Pancreas (tissue), 10 donors: ENCODE measurements around the gene SYN1. TPM values are rescaled to one million over a fixed set of nuclear protein-coding genes. Genes with fewer than 3 reads are reported as not detected.
A peak's percentile ranks its signal among the peaks of the same experiment; 100 is the strongest.

Experiments
- ATAC-seq, 4 donors: fragments of 200-7000 bp; cut with Tn5 transposase; one replicate each; pipeline versions ENCODE4 v1.8.0 to v1.9.1; 2020; ENCODE audit warnings: mild to moderate bottlenecking in 4 of 4, moderate library complexity in 4 of 4
- DNase-seq, 6 donors: peaks; one replicate each; pipeline ENCODE4 v3.0.0-alpha.2; 2020
- FAIRE-seq: peaks from 2 replicates; lab custom pipeline; 2012; peaks lifted over from hg19 to GRCh38; lab: Jason Lieb, UNC
- H3K27ac ChIP-seq, 4 donors: fragments of 200-600 bp; sonication (generic); 1 replicate in 3 of 4; 2 replicates in 1 of 4; pipeline versions ENCODE4 v1.5.0 to v1.8.0; 2020
- H3K27me3 ChIP-seq, 4 donors: fragments of 200-600 bp; one replicate each; pipeline ENCODE4 v1.8.0; 2021
- H3K36me3 ChIP-seq, 3 donors: fragments of 200-600 bp; sonication (generic) in 1 of 3; one replicate each; pipeline versions ENCODE4 v1.5.0 to v1.8.0; 2020 to 2021
- H3K4me1 ChIP-seq, 3 donors: fragments of 200-600 bp; one replicate each; pipeline ENCODE4 v1.8.0; 2021
- H3K4me3 ChIP-seq, 4 donors: fragments of 200-600 bp; sonication (generic) in 2 of 4; one replicate each; pipeline versions ENCODE4 v1.5.0 to v1.8.0; 2020 to 2021
- H3K9me3 ChIP-seq, 4 donors: fragments of 200-600 bp; one replicate each; pipeline ENCODE4 v1.8.0; 2021
- WGBS, 2 donors: extraction: QIAGEN DNeasy Blood & Tissue Kit; methylation state at CpG; one replicate each; pipeline ENCODE4 v1.1.7; 2013; 5-methylcytosine and 5-hydroxymethylcytosine counted together
- intact Hi-C, 3 donors: fragments of 100-400 bp; cut with DNase I; formaldehyde crosslinking; loops; one replicate each; pipeline versions ENCODE4 v1.11.1 to v1.14.2; 2022
- polyA plus RNA-seq, 2 donors: library from polyadenylated mRNA; stranded (reverse); fragments of 200-250 nt; gene quantifications; one replicate each; pipeline ENCODE4 v1.2.3, GENCODE V29; 2013
- total RNA-seq, 6 donors: library from RNA; stranded (reverse); fragmentation: NEBNext Ultra II Directional in 4 of 6; extraction: Animal tissue kit (Norgen Biotek cat#: 25700) in 4 of 6; gene quantifications; one replicate each; pipeline versions ENCODE4 v1.2.1 to v1.2.4, GENCODE V29; 2021 to 2023
- TF ChIP-seq, protein P1 (sequence below), 4 donors: fragments of 200-600 bp; sonication (generic) in 3 of 4; IDR thresholded peaks; one replicate each; pipeline versions ENCODE4 v1.5.0 to v1.8.0; 2021; ENCODE audit warnings: antibody characterized with exemption in 4 of 4
- donor health status: healthy with polysubstance abuse.
- donor health status: DM: no; HTN: no; CAD: no; lungs with moderate emphysema.
- donor health status: DM: no; HTN: no; CAD: no.
- donor health status: control.
- donor health status: control.
- donor health status: Bipolar disorder and iron deficiency.
- donor health status: DM: yes; HTN: yes; CAD: no.
- donor health status: DM: no; HTN: no; CAD: no.
- donor health status: DM: no; HTN: no; CAD: no.
- donor health status: DM: yes; HTN: yes; CAD: no.

The SYN1 gene
- total and polyA plus RNA-seq, 8 donors, result 0.47 to 10.3 (median 1.5) TPM

DNA sequence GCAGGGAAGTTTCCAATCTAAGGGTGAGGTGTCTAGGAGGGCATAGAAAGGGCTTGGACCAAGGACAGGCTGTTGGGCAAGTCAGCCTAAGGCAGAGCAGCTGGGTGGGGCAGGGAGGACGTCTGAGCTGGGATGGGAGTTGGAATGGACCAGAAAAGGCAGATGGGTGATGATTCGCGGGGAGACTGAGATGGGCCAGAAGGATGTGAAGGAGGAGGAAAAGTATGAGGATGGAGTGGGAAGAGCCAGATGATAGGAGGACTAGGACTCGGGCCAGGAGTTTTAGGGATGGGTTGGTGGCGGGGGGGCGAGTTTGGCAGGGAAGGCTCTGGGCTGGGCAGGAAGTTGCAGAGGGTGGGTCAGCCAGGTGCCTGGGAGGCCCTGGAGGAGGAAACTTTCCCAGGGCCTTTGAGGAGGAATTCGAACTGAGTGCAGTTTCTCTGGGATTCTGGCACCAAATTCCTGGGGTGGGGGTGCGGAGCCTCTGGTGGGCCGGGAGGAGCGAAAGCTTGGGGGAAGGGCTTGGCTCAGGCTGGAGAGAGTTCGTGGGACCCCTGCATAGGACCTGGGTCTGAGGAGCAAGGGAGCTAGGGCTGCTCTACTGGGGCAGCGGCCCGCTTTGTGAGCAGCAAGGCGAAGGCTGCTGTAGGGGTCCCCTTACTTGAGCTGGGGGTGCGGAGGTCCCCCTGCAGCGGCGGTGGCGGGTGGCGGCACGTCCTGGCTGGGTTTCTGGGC is 46.1 kb downstream of the SYN1 start:
- DNase-seq (peak in 1 of 6 donors; percentile 34), FAIRE-seq (no peak), ATAC-seq (peak; percentile 26 to 66 (median 38))
- Histone ChIP-seq H3K27ac (no peak overlapping the region), H3K36me3 (peaks cover 0 to 7% (median 0%) of the 10 kb centered on the region in 3 donors), H3K9me3 (no peaks in the 10 kb centered on the region), H3K4me3 (no peak overlapping the region), H3K27me3 (no peaks in the 10 kb centered on the region), H3K4me1 (no peaks in the 10 kb centered on the region)
- 25 to 40% methylated on average over 20 of the region's 20 CpGs for WGBS, 2 donors
- intact Hi-C loops, result no loop called here
- TF ChIP-seq, protein P1, sequence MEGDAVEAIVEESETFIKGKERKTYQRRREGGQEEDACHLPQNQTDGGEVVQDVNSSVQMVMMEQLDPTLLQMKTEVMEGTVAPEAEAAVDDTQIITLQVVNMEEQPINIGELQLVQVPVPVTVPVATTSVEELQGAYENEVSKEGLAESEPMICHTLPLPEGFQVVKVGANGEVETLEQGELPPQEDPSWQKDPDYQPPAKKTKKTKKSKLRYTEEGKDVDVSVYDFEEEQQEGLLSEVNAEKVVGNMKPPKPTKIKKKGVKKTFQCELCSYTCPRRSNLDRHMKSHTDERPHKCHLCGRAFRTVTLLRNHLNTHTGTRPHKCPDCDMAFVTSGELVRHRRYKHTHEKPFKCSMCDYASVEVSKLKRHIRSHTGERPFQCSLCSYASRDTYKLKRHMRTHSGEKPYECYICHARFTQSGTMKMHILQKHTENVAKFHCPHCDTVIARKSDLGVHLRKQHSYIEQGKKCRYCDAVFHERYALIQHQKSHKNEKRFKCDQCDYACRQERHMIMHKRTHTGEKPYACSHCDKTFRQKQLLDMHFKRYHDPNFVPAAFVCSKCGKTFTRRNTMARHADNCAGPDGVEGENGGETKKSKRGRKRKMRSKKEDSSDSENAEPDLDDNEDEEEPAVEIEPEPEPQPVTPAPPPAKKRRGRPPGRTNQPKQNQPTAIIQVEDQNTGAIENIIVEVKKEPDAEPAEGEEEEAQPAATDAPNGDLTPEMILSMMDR (IDR thresholded peaks at IDR 0.05), result no peak

DNA sequence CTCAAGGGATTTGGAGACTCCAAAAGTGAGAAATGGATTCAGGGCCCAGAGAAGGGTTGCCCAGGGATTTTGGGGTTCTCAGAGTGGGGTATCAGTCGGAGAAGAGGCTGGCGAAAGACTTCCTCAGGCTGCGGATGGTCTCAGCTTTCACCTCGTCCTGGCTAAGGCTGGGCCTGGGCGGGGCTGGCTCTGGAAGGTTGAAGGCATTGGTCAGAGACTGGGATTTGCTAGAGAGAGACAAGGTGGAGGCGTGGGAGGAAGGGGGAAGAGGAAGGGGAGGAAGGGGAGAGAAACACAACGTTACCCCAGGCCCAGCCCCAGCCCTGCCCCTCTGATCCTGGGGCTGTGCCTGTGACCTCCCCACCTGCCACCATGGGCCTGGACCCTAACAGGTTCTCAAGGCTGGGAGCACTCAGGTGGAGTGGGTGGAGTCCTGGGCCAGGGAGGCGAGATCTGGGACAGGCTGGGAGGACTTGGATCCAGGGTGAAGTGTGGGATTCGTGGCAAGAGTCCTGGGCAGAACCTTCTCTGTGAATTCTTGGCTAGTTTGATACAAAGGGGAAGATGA is 46.8 kb downstream of the SYN1 start:
- ATAC-seq (peak; percentile 14 to 39 (median 33)), DNase-seq (no peak), FAIRE-seq (no peak)
- no peak overlapping the region for H3K27ac ChIP-seq
- no peaks in the 10 kb centered on the region for H3K9me3 ChIP-seq
- no peak overlapping the region for H3K4me3 ChIP-seq
- peaks cover 0 to 7% (median 0%) of the 10 kb centered on the region in 3 donors for H3K36me3 ChIP-seq
- H3K4me1 ChIP-seq, result no peaks in the 10 kb centered on the region
- no peaks in the 10 kb centered on the region for H3K27me3 ChIP-seq
- intact Hi-C loops, result no loop called here
- WGBS, 2 donors, result 49 to 50% methylated on average over 9 of the region's 9 CpGs
- TF ChIP-seq, protein P1 (IDR thresholded peaks at IDR 0.05), result no peak

DNA sequence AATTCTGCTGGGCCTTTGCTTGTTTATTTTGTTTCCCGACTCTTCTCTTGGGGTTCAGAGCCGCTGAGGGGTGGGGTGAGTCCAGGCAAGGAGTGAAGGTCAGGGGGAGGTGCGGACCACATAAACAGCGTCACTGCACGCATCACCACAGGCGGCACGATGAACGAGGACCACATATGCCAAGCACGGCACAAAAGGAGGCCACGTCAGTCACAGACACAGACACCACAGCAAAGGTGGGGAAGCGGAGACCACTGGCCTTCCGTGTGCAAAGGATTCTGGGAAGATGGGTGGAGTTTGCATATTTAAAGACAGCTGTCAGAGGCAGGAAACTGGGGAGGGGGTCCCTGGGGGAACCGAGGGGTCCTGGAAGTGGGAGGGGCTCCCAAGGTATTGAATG is 47.8 kb downstream of the SYN1 start:
- WGBS, 2 donors, result 83 to 92% methylated on average over 13 of the region's 13 CpGs
- H3K4me3 ChIP-seq, result no peak overlapping the region
- no peaks in the 10 kb centered on the region for H3K9me3 ChIP-seq
- ATAC-seq (no peak), FAIRE-seq (no peak), DNase-seq (no peak)
- H3K27ac ChIP-seq, result no peak overlapping the region
- intact Hi-C loops, result no loop called here
- H3K27me3 ChIP-seq, result no peaks in the 10 kb centered on the region
- TF ChIP-seq, protein P1 (IDR thresholded peaks at IDR 0.05), result no peak
- peaks cover 0 to 7% (median 0%) of the 10 kb centered on the region in 3 donors for H3K36me3 ChIP-seq
- no peaks in the 10 kb centered on the region for H3K4me1 ChIP-seq

DNA sequence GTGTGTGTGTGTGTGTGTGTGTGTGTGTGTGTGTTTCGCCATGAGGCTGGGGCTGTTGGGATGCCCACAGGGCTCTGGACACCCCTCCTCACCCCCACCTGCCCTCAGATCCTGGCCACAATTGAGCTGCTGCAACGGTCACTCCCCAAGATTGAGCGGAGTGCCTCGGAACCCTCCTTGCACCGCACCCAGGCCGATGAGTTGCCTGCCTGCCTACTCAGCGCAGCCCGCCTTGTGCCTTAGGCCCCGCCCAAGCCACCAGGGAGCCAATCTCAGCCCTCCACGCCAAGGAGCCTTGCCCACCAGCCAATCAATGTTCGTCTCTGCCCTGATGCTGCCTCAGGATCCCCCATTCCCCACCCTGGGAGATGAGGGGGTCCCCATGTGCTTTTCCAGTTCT is 48.4 kb downstream of the SYN1 start:
- H3K36me3 ChIP-seq, result peaks cover 0 to 13% (median 0%) of the 10 kb centered on the region in 3 donors
- intact Hi-C loops, result no loop called here
- no peak overlapping the region for H3K27ac ChIP-seq
- TF ChIP-seq, protein P1 (IDR thresholded peaks at IDR 0.05), result no peak
- H3K27me3 ChIP-seq, result no peaks in the 10 kb centered on the region
- WGBS, 2 donors, result 83 to 94% methylated on average over 11 of the region's 11 CpGs
- ATAC-seq (no peak), FAIRE-seq (no peak), DNase-seq (no peak)
- no peak overlapping the region for H3K4me3 ChIP-seq
- no peaks in the 10 kb centered on the region for H3K4me1 ChIP-seq
- H3K9me3 ChIP-seq, result no peaks in the 10 kb centered on the region

DNA sequence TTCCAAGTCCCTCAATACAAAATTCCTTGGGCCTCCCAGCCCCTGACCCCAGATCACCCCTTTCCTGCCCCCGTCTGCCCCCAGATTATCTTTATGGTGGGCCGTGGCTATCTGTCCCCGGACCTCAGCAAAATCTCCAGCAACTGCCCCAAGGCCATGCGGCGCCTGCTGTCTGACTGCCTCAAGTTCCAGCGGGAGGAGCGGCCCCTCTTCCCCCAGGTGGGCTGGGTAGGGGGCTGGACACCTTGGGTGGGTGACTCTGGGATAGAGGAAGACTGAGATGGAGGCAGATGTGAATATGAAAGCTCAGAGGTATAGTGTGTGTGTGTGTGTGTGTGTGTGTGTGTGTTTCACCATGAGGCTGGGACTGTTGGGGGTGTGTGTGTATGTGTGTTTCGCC is 48.9 kb downstream of the SYN1 start:
- intact Hi-C loops, result no loop called here
- H3K9me3 ChIP-seq, result no peaks in the 10 kb centered on the region
- no peak for ATAC-seq
- no peak for DNase-seq
- no peak overlapping the region for H3K27ac ChIP-seq
- TF ChIP-seq, protein P1 (IDR thresholded peaks at IDR 0.05), result no peak
- no peaks in the 10 kb centered on the region for H3K27me3 ChIP-seq
- peaks cover 0 to 16% (median 0%) of the 10 kb centered on the region in 3 donors for H3K36me3 ChIP-seq
- H3K4me1 ChIP-seq, result no peaks in the 10 kb centered on the region
- no peak overlapping the region for H3K4me3 ChIP-seq
- WGBS, 2 donors, result 80 to 87% methylated on average over 7 to 8 of the region's 8 CpGs
- FAIRE-seq, result no peak
